IPS-15b (cell line): Measurements from ENCODE around the gene RRP8.

Source experiments
- H3K27me3 ChIP-seq: one replicate; pipeline ENCODE4 v1.6.1; 2013; ENCODE audit warnings: low read length; ENCODE audit not compliant: control insufficient read depth, insufficient read depth
- H3K36me3 ChIP-seq: one replicate; pipeline ENCODE4 v1.6.1; 2013; ENCODE audit warnings: low read length; ENCODE audit not compliant: control insufficient read depth, insufficient read depth
- H3K4me1 ChIP-seq: one replicate; pipeline ENCODE4 v1.6.1; 2013; ENCODE audit warnings: mild to moderate bottlenecking, low read length; ENCODE audit not compliant: control insufficient read depth, insufficient read depth
- H3K4me3 ChIP-seq: one replicate; pipeline ENCODE4 v1.5.1; 2013; ENCODE audit warnings: low read depth, low read length
- H3K9ac ChIP-seq: one replicate; pipeline ENCODE4 v1.6.1; 2013; ENCODE audit warnings: low read depth, mild to moderate bottlenecking, low read length
- H3K9me3 ChIP-seq: one replicate; pipeline ENCODE4 v1.6.1; 2013; ENCODE audit warnings: mild to moderate bottlenecking, low read length; ENCODE audit not compliant: control insufficient read depth, insufficient read depth

The RRP8 gene

GRCh38 chr11:6621711-6622211, 18.3 kb upstream of the RRP8 start:
- Histone ChIP-seq H3K4me1 (no peaks in the 10 kb centered on the region), H3K4me3 (no peak overlapping the region), H3K9me3 (no peaks in the 10 kb centered on the region), H3K27me3 (no peaks in the 10 kb centered on the region), H3K9ac (peak overlapping the region; percentile 32), H3K36me3 (peaks cover 8% of the 10 kb centered on the region)

- no peaks in the 10 kb centered on the region for H3K4me1 ChIP-seq
- H3K36me3 ChIP-seq, result peaks cover 7% of the 10 kb centered on the region
- no peaks in the 10 kb centered on the region for H3K9me3 ChIP-seq
- H3K27me3 ChIP-seq, result no peaks in the 10 kb centered on the region
- no peak overlapping the region for H3K4me3 ChIP-seq
- H3K9ac ChIP-seq, result no peak overlapping the region
Measured at GRCh38 chr11:6620636-6621035, 17.2 kb upstream of the RRP8 start.

- peak within 1 kb of the TSS; percentile 99 for H3K4me3 ChIP-seq
- H3K27me3 ChIP-seq, result no peaks in the 10 kb centered on the region
- peak within 1 kb of the TSS; percentile 85 for H3K9ac ChIP-seq
- no peaks in the 10 kb centered on the region for H3K9me3 ChIP-seq
- H3K36me3 ChIP-seq, result no peaks in the 10 kb centered on the region
- no peaks in the 10 kb centered on the region for H3K4me1 ChIP-seq
Measured at GRCh38 chr11:6619004-6619745, 15.8 kb upstream of the RRP8 start, which contains the start of gene TPP1. TPP1 (minus strand) TSS chr11:6619422; CDS start chr11:6619400, 22 bp downstream.

GRCh38 chr11:6618117-6619003, 14.9 kb upstream of the RRP8 start:
- Histone ChIP-seq H3K9me3 (no peaks in the 10 kb centered on the region), H3K4me1 (no peaks in the 10 kb centered on the region), H3K36me3 (no peaks in the 10 kb centered on the region), H3K4me3 (peak overlapping the region; percentile 99), H3K9ac (peak overlapping the region; percentile 85), H3K27me3 (no peaks in the 10 kb centered on the region)

- no peak overlapping the region for H3K4me3 ChIP-seq
Measured at GRCh38 chr11:6617315-6617781, 13.9 kb upstream of the RRP8 start.

GRCh38 chr11:6616596-6617250, 13.3 kb upstream of the RRP8 start:
- Histone ChIP-seq H3K36me3 (no peaks in the 10 kb centered on the region), H3K9ac (no peak overlapping the region), H3K27me3 (no peaks in the 10 kb centered on the region), H3K9me3 (no peaks in the 10 kb centered on the region), H3K4me3 (no peak overlapping the region), H3K4me1 (no peaks in the 10 kb centered on the region)

More at GRCh38 chr11:6617315-6617781, 13.9 kb upstream of the RRP8 start:
- Histone ChIP-seq H3K4me1 (no peaks in the 10 kb centered on the region), H3K27me3 (no peaks in the 10 kb centered on the region), H3K9ac (no peak overlapping the region), H3K36me3 (no peaks in the 10 kb centered on the region), H3K9me3 (no peaks in the 10 kb centered on the region)

GRCh38 chr11:6615882-6616585, 12.6 kb upstream of the RRP8 start:
- Histone ChIP-seq H3K4me3 (no peak overlapping the region), H3K9me3 (no peaks in the 10 kb centered on the region), H3K4me1 (peaks cover 2% of the 10 kb centered on the region), H3K9ac (no peak overlapping the region), H3K36me3 (peaks cover under 1% of the 10 kb centered on the region), H3K27me3 (no peaks in the 10 kb centered on the region)

GRCh38 chr11:6615046-6615445, 11.6 kb upstream of the RRP8 start:
- Histone ChIP-seq H3K36me3 (peaks cover 10% of the 10 kb centered on the region), H3K9ac (no peak overlapping the region), H3K4me1 (peaks cover 4% of the 10 kb centered on the region), H3K9me3 (no peaks in the 10 kb centered on the region), H3K4me3 (no peak overlapping the region), H3K27me3 (no peaks in the 10 kb centered on the region)

- peaks cover 16% of the 10 kb centered on the region for H3K36me3 ChIP-seq
- no peaks in the 10 kb centered on the region for H3K9me3 ChIP-seq
- H3K27me3 ChIP-seq, result no peaks in the 10 kb centered on the region
- H3K4me3 ChIP-seq, result no peak overlapping the region
- H3K4me1 ChIP-seq, result peaks cover 4% of the 10 kb centered on the region
- H3K9ac ChIP-seq, result no peak overlapping the region
Measured at GRCh38 chr11:6614446-6614845, 11.0 kb upstream of the RRP8 start.

- H3K9me3 ChIP-seq, result no peaks in the 10 kb centered on the region
- no peak overlapping the region for H3K4me3 ChIP-seq
- H3K4me1 ChIP-seq, result peaks cover 4% of the 10 kb centered on the region
- H3K27me3 ChIP-seq, result no peaks in the 10 kb centered on the region
- H3K9ac ChIP-seq, result no peak overlapping the region
- H3K36me3 ChIP-seq, result peaks cover 22% of the 10 kb centered on the region
Measured at GRCh38 chr11:6613496-6613895, 10.1 kb upstream of the RRP8 start.
